M059J (cell line): ENCODE measurements around the gene NUP210. TPM values are rescaled to one million over a fixed set of nuclear protein-coding genes. Genes with fewer than 3 reads are reported as not detected.

Experiments
- DNase-seq: peaks from one replicate; pipeline ENCODE4 v3.0.0-alpha.2; 2012; ENCODE audit warnings: low read depth
- total RNA-seq: library from RNA; depleted of rRNA; stranded (reverse); fragments of >200 nt; shearing (Covaris generic); gene quantifications from 2 replicates; pipeline ENCODE4 v1.2.3, GENCODE V29; 2014

The NUP210 gene
- total RNA-seq, 1 experiment from 2014 or later = 8.5 TPM

- DNase-seq = no peak
Observed at GRCh38 chr3:13323822-13324221, 96.3 kb downstream of the NUP210 start.

- DNase-seq = no peak
Observed at GRCh38 chr3:13322324-13322723, 97.8 kb downstream of the NUP210 start.

- no peak for DNase-seq
Observed at GRCh38 chr3:13319564-13320220, 100.4 kb downstream of the NUP210 start.

GRCh38 chr3:13318626-13319470 lies 101.3 kb downstream of the NUP210 start:
- no peak for DNase-seq

GRCh38 chr3:13317596-13318320 lies 102.4 kb downstream of the NUP210 start:
- no peak for DNase-seq

- no peak for DNase-seq
Observed at GRCh38 chr3:13316603-13317002, 103.5 kb downstream of the NUP210 start.

- DNase-seq = no peak
Observed at GRCh38 chr3:13314877-13315276, 105.2 kb downstream of the NUP210 start.

GRCh38 chr3:13313813-13314212 lies 106.3 kb downstream of the NUP210 start:
- no peak for DNase-seq

GRCh38 chr3:13309004-13309403 lies 111.1 kb downstream of the NUP210 start:
- no peak for DNase-seq

GRCh38 chr3:13308380-13308801 lies 111.7 kb downstream of the NUP210 start:
- DNase-seq = peak; percentile 9

- no peak for DNase-seq
Observed at GRCh38 chr3:13307041-13307440, 113.1 kb downstream of the NUP210 start.

- DNase-seq = no peak
Observed at GRCh38 chr3:13305623-13306022, 114.5 kb downstream of the NUP210 start.

- no peak for DNase-seq
Observed at GRCh38 chr3:13303410-13303809, 116.7 kb downstream of the NUP210 start.

- peak; percentile 74 for DNase-seq
Observed at GRCh38 chr3:13301286-13301987, 118.7 kb downstream of the NUP210 start.

- DNase-seq = no peak
Observed at GRCh38 chr3:13300546-13301285, 119.4 kb downstream of the NUP210 start.

GRCh38 chr3:13299531-13300155 lies 120.5 kb downstream of the NUP210 start:
- DNase-seq = no peak

GRCh38 chr3:13296662-13297061 lies 123.5 kb downstream of the NUP210 start:
- DNase-seq = no peak

- DNase-seq = no peak
Observed at GRCh38 chr3:13294442-13295351, 125.4 kb downstream of the NUP210 start.

- no peak for DNase-seq
Observed at GRCh38 chr3:13292375-13292774, 127.7 kb downstream of the NUP210 start.

GRCh38 chr3:13290941-13291340 lies 129.2 kb downstream of the NUP210 start:
- no peak for DNase-seq
